GM12878 (cell line): ENCODE measurements around the gene CCDC12. TPM values are rescaled to one million over a fixed set of nuclear protein-coding genes. Genes with fewer than 3 reads are reported as not detected.

Experiments used
- ESRRA ChIP-seq: IDR thresholded peaks from 2 replicates; pipeline ENCODE4 v1.6.1; 2012; ENCODE audit warnings: mild to moderate bottlenecking, low read length, improper control_type of control experiment
- NBN ChIP-seq: fragments of 450-650 bp; IDR thresholded peaks from 2 replicates; pipeline ENCODE4 v1.6.1; 2016
- SMAD1 ChIP-seq: fragments of 450-650 bp; IDR thresholded peaks from 2 replicates; pipeline ENCODE4 v1.6.1; 2018; ENCODE audit warnings: mild to moderate bottlenecking, low read depth; ENCODE audit not compliant: partially characterized antibody
- ZNF274 ChIP-seq: IDR thresholded peaks from one replicate; pipeline ENCODE4 v1.8.0; 2011; ENCODE audit not compliant: insufficient read length, insufficient read depth
- polyA plus RNA-seq, 11 experiments: library from polyadenylated mRNA; depleted of rRNA in 4 of 11; unstranded in 6 of 11; stranded (reverse) in 5 of 11; fragments of >200 nt; fragmentation: Nextera tagmentation in 4 of 11; fragmentation: Illumina TruSeq in 1 of 11; extraction: Ambion mirVana in 4 of 11; extraction: Trizol in 1 of 11; gene quantifications; 1 replicate in 1 of 11; 2 replicates in 10 of 11; pipeline versions ENCODE4 v1.2.1 to v1.2.3, GENCODE V29; 2011 to 2016; ENCODE audit warnings: inconsistent platforms in 2 of 11, missing spikeins in 2 of 11, low read depth in 1 of 11
- total RNA-seq, 4 experiments: library from RNA; depleted of rRNA in 3 of 4; stranded (reverse); fragments of >200 nt in 3 of 4; fragmentation: Illumina TruSeq in 1 of 4; extraction: Trizol in 1 of 4; gene quantifications; 2 replicates each; pipeline versions ENCODE4 v1.2.1 to v1.2.3, GENCODE V29; 2013 to 2021
- TF ChIP-seq, protein P1 (sequence below): IDR thresholded peaks from 2 replicates; pipeline ENCODE4 v1.6.1; 2011; ENCODE audit warnings: low read depth, mild to moderate bottlenecking, low read length, moderate library complexity, borderline replicate concordance; ENCODE audit errors: extremely low read depth
- TF ChIP-seq, protein P2 (sequence below): fragments of 450-650 bp; formaldehyde crosslinking; IDR thresholded peaks from 2 replicates; pipeline ENCODE4 v1.5.0; 2022; ENCODE audit warnings: mild to moderate bottlenecking, missing genetic modification characterization
- TF ChIP-seq, protein P3 (sequence below): fragments of 150-350 bp; IDR thresholded peaks from 2 replicates; pipeline ENCODE4 v1.6.1; 2016; ENCODE audit warnings: low read depth, low read length

The CCDC12 gene
- total and polyA plus RNA-seq, 10 of the 15 experiments (the other 5 are each of a cell fraction or from before 2014, with no cell fraction given) = 9.2 to 91.4 (median 61.3) TPM

DNA sequence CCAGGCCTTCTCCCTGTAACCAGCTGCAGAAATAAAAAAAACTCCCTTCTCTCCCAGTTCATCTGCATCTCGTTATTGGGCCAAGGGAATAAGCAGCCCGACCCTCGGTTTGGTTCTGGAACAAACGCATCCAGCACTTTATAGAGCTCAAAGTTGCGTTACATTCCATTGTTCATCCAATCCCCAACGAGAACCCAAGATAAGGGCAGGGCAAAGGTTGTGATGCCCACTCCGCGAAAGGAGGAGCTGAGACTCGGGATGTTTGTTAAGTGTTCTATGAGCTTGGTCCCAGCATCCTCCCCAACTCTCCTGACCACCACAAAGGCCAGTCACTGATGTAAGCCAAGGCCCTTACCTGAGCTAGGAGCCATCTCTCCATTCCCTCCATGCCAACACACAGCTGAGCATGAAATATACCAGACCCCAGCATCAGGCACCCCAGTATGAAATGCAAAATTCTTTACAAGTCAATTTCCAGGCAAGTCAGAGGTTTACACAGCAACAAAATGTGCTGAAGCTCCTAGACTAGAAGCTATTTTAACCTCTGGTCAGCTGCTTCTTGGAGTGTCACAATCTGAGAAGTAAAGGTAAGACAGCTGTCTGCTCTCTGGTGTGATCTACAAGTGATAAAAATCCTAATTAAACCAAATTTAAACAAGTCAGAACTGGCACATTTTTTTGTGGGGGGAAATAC, 17.9 kb downstream of the CCDC12 start (continued):
- TF ChIP-seq, protein P1, sequence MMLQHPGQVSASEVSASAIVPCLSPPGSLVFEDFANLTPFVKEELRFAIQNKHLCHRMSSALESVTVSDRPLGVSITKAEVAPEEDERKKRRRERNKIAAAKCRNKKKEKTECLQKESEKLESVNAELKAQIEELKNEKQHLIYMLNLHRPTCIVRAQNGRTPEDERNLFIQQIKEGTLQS = no peak
- TF ChIP-seq, protein P2, sequence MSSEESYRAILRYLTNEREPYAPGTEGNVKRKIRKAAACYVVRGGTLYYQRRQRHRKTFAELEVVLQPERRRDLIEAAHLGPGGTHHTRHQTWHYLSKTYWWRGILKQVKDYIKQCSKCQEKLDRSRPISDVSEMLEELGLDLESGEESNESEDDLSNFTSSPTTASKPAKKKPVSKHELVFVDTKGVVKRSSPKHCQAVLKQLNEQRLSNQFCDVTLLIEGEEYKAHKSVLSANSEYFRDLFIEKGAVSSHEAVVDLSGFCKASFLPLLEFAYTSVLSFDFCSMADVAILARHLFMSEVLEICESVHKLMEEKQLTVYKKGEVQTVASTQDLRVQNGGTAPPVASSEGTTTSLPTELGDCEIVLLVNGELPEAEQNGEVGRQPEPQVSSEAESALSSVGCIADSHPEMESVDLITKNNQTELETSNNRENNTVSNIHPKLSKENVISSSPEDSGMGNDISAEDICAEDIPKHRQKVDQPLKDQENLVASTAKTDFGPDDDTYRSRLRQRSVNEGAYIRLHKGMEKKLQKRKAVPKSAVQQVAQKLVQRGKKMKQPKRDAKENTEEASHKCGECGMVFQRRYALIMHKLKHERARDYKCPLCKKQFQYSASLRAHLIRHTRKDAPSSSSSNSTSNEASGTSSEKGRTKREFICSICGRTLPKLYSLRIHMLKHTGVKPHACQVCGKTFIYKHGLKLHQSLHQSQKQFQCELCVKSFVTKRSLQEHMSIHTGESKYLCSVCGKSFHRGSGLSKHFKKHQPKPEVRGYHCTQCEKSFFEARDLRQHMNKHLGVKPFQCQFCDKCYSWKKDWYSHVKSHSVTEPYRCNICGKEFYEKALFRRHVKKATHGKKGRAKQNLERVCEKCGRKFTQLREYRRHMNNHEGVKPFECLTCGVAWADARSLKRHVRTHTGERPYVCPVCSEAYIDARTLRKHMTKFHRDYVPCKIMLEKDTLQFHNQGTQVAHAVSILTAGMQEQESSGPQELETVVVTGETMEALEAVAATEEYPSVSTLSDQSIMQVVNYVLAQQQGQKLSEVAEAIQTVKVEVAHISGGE (CRISPR knock-in tag) = no peak
- TF ChIP-seq ZNF274 = no peak
- no peak for TF ChIP-seq NBN
- TF ChIP-seq, protein P3, sequence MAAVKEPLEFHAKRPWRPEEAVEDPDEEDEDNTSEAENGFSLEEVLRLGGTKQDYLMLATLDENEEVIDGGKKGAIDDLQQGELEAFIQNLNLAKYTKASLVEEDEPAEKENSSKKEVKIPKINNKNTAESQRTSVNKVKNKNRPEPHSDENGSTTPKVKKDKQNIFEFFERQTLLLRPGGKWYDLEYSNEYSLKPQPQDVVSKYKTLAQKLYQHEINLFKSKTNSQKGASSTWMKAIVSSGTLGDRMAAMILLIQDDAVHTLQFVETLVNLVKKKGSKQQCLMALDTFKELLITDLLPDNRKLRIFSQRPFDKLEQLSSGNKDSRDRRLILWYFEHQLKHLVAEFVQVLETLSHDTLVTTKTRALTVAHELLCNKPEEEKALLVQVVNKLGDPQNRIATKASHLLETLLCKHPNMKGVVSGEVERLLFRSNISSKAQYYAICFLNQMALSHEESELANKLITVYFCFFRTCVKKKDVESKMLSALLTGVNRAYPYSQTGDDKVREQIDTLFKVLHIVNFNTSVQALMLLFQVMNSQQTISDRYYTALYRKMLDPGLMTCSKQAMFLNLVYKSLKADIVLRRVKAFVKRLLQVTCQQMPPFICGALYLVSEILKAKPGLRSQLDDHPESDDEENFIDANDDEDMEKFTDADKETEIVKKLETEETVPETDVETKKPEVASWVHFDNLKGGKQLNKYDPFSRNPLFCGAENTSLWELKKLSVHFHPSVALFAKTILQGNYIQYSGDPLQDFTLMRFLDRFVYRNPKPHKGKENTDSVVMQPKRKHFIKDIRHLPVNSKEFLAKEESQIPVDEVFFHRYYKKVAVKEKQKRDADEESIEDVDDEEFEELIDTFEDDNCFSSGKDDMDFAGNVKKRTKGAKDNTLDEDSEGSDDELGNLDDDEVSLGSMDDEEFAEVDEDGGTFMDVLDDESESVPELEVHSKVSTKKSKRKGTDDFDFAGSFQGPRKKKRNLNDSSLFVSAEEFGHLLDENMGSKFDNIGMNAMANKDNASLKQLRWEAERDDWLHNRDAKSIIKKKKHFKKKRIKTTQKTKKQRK = no peak
- no peak for TF ChIP-seq SMAD1
- TF ChIP-seq ESRRA = no peak
